HG02943 (cell line): ENCODE measurements around the gene PEDS1.
A peak's percentile ranks its signal among the peaks of the same experiment; 100 is the strongest.
"Not testable (repeated sequence)": the region's sequence is repeated elsewhere in the genome, so short reads cannot be mapped to it uniquely, and the experiment has no call there.

Experiments used
- ATAC-seq: cut with Tn5 transposase; IDR thresholded peaks from one replicate; pipeline ENCODE4 v1.9.1; 2021; ENCODE audit warnings: mild to moderate bottlenecking, low read depth, moderate library complexity; ENCODE audit not compliant: unreplicated experiment

PEDS1 gene

GRCh38 chr20:50153500-50154377 lies at the start of gene PEDS1:
Gene PEDS1, minus strand, starts transcription at chr20:50153723. Its CDS starts 86 bp downstream, at chr20:50153637.
- peak; percentile 85 for ATAC-seq

- ATAC-seq, result no peak
These were observed 49.2 kb upstream of the PEDS1 start for GRCh38 chr20:50202677-50203076.

GRCh38 chr20:50201710-50202109 lies 48.2 kb upstream of the PEDS1 start:
- not testable (repeated sequence) for ATAC-seq

- ATAC-seq, result no peak
These were observed 47.1 kb upstream of the PEDS1 start for GRCh38 chr20:50200482-50201104.

- ATAC-seq, result no peak
These were observed 46.2 kb upstream of the PEDS1 start for GRCh38 chr20:50199703-50200102.

GRCh38 chr20:50198716-50199115 lies 45.2 kb upstream of the PEDS1 start:
- ATAC-seq, result no peak

- no peak for ATAC-seq
These were observed 44.7 kb upstream of the PEDS1 start for GRCh38 chr20:50198180-50198666.

GRCh38 chr20:50197463-50198179 lies 44.1 kb upstream of the PEDS1 start:
- no peak for ATAC-seq

- ATAC-seq, result no peak
These were observed 43.4 kb upstream of the PEDS1 start for GRCh38 chr20:50196896-50197295.

- ATAC-seq, result no peak
These were observed 42.7 kb upstream of the PEDS1 start for GRCh38 chr20:50196248-50196647.

GRCh38 chr20:50195524-50196120 lies 42.1 kb upstream of the PEDS1 start:
- no peak for ATAC-seq

- ATAC-seq, result no peak
These were observed 41.5 kb upstream of the PEDS1 start for GRCh38 chr20:50194831-50195523.

GRCh38 chr20:50194422-50194830 lies 40.9 kb upstream of the PEDS1 start:
- ATAC-seq, result no peak

- ATAC-seq, result no peak
These were observed 40.4 kb upstream of the PEDS1 start for GRCh38 chr20:50193836-50194421.

- ATAC-seq, result no peak
These were observed 39.8 kb upstream of the PEDS1 start for GRCh38 chr20:50193199-50193835.

- no peak for ATAC-seq
These were observed 39.1 kb upstream of the PEDS1 start for GRCh38 chr20:50192364-50193198.

GRCh38 chr20:50191544-50192363 lies 38.2 kb upstream of the PEDS1 start:
- ATAC-seq, result no peak
